NOMO-1 treated with DMSO at 0.1 percent for 48 hours (cell line): Measurements from ENCODE around the gene CRY2.

ENCODE experiments used
- DNase-seq: peaks from one replicate; lab custom pipeline; 2025; ENCODE audit not compliant: unreplicated experiment; lab: John Stamatoyannopoulos, UW

The CRY2 gene

DNA sequence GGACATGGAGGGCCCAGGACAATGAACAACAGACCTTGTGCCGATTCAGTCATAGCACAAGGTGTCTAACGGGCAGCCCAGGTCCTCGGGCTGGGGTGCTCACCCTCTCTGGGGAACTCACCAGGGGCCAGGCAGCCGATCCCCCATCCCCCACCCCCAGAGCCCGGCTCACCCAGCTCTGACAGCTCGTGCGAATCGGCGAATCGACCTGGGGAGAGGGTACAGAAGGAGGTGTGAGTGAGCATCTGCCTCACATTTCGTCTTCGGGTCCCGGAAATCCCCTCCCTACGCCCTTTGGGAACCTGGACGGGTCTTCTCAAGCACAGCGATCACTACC, 70.0 kb downstream of the CRY2 start:
- DNase-seq: no peak

DNA sequence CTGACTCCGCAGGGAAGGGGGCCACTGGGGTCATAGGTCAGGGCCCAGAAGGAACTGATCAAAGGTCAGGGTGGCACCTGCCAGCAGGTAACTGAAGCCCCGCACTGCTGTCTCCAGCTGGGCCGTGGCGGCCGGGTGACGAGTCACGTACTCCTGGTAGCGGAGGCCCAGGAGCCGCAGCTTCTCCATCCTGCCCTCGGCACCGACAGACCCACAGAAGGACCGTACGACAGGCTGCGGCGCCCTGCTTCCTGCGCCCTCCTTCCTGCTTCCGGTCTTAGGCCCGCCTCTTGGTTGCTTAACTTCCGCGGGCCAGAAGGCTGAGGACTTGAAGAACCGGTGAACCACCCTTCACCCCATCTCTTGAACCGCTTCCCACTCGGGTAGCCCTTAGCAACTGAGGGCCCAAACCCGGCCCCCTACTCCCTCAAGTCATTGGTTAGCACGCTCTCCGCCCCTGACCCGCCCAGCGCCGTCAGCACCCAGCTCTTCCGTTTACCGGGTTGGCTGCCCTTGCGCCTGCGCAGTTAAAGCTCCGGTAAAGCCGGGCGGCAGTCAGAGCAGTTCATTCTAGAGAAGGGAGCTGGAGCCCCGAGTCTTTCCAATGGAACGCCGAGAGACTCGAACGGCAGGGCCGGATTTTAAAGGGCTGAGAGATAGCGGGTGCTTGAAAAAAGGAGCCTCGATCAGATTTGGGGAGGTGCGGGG, 70.5 kb downstream of the CRY2 start, which contains the start of gene PEX16:
Gene PEX16, minus strand, starts transcription at position 255 of the 708 bp plus-strand sequence. Its CDS starts 66 bp downstream, at position 189.
- DNase-seq: peak; percentile 99

DNA sequence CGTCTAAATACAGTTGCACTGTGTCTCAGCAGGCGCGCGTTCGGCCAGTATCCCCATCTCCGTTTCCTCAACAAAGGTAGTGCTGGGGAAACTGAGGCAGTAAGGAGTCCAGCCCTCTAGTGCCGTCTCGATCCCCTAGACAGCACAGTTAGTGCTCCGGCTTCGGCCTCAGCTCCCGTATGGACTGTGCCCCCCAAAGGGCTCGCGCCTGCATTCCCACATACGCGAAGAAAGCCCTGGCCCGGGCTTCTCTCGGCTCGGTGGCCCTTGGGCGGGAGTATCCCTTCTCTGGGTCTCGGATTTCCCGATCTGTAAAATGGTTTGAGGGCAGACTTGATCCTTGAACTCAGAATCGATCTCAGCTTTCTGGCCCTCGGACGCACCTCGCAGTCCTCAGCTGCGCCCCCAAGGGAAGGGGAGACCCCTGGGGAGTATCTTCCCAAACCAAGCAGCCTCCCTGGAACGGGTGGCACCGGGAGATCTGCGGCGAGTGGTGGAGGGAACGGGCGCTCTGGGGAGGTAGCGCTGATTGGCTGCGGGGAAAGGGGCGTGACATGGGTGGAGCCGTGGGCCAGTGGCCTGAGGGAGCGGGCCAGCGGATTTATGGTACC, 71.2 kb downstream of the CRY2 start:
- DNase-seq: peak; percentile 66

DNA sequence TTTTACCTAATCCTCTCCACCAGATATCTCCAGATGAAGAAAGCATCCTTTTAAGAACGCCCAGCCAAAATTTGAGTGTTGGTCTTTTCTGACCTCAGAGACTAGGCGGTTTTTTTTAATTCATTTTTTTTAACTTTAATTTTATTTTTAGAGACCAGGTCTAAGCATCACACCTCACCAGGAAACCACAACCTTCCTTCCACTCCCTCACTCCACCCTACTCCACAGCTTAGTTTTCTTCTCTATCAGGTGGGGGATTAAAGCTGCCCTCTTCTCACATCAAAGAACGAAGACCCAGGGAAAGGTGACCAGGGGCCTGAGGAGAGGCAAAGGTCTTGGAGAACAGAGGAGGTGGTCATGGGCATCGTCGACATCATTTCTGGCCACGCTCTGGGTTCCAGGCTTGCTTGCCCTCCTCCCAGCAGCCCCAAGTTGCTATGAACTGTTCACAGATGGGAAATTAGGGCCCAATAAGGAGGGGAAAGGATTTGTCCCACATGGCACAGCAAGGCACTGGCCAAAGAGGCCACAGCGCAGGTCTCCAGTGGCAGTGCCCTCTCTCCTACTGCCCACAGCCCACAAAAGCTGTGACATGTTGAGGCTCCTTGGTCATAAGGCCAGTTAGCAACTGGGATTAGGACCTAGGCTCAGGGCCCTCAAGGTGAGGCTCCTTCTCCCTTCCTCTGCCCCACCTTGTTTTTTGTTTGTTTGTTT, 71.8 kb downstream of the CRY2 start:
- no peak for DNase-seq

DNA sequence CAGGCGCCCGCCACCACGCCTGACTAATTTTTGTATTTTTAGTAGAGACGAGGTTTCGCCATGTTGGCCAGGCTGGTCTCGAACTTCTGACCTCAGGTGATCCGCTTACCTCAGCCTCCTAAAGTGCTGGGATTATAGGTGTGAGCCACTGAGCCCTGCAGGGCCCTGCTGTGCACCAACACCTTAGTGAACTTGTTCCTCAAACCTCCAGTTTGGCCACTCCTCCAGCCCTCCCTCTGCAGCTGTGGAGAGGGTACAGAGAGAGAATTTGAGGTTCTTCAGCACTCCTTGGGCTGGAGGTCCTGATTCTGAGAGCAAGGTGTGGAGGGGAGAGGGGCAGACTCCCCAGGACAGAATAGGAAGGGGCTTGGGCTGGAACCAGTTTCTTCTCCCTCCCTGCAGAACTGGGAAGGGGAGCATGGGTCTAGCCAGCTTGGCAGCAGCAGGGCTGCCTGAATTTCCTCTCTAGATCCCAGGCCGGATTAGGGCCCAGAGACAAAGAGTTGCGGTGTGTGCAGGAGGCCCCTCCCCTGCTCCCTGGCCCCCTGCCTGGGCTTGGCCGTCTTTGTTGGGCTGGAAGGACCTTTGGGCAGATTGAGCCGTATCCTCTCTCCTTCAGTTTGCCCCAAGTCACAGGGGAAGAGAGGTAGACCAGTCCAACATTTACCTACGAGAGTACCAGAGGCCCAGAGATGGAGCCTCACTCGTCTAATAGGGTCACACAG, 72.7 kb downstream of the CRY2 start:
- no peak for DNase-seq

DNA sequence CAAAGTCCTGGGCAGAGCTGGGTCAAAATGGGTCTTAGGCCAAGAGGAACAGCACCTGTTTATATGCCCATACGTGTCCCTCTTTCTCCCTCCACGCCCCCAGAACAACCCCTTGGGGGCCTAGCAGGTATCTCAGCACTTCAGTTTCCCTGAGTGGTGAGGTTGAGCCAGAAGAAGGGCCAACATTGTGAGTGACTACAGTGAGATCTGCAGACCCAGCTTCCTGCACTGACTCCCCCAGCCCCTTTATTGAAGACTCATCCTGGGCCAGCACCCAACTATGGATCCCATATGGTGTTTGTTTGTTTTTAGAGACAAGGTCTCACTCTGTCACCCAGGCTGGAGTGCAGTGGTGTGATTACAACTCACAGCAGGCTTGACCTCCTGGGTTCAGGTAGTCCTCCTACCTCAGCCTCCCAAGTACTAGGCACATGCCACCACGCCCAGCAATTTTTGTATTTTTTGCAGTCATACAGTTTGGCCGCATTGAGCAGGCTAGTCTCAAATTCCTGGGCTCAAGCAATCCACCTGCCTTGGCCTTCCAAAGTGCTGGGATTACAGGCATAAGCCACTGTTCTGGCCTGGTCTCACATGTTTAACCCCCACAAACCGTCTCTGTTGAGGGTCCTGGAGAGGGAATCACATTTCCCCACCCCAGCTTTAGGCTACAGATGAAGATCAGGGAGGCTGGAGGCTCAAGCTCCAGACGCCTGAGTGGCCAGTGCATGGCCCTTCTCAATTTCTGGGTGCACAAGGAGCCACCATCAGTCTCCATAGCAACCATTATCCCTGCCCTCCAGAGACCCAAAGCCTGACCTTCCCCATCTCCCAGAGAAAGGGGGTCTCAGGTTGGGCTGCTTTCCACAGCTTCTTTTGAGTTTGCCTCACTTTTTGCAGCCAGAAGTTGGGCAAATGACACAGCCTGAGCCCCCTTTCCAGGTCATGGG, 73.5 kb downstream of the CRY2 start:
- DNase-seq: no peak

DNA sequence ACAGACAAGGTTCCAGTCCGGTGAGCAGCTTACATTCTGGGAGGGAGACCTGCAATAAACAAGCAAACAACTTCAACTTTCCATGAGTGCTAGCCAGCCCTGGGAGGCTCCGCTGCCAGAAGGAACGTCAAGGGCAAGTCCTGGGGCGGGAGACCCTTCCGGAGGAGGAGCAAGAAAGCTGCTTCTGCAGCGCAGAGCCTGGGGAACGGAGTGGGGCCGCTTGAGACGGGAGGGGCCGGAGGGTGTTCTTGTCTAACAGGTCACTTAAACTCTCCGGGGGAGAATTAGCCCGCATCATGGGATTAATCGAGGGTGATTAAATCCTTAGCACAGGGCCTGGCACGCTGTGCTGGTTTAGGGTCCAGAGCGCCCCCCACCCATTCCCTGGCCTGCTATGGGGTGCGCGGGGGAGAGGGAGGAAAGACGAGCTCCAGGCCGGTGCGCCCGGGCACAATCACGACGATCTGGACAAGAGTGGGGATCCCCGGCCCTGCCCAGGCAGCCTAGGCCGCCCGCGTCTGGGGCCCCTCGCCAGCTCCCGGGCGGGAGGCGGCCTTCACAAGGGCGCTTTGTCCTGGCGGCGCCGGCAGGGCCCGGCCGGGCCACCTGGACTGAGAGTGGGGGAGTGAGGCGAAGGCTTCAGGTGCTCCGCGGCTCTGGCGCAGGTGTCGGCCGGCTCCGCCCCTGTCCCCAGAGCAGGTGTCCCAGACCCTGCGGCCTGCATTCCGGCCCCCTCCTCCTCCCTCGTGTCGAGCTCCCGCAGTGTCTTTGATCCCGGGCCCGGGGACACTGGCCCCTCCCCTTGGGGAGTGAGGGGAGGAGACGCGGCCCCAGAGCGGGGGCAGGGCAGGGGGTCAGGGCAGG, 74.5 kb downstream of the CRY2 start:
- no peak for DNase-seq

DNA sequence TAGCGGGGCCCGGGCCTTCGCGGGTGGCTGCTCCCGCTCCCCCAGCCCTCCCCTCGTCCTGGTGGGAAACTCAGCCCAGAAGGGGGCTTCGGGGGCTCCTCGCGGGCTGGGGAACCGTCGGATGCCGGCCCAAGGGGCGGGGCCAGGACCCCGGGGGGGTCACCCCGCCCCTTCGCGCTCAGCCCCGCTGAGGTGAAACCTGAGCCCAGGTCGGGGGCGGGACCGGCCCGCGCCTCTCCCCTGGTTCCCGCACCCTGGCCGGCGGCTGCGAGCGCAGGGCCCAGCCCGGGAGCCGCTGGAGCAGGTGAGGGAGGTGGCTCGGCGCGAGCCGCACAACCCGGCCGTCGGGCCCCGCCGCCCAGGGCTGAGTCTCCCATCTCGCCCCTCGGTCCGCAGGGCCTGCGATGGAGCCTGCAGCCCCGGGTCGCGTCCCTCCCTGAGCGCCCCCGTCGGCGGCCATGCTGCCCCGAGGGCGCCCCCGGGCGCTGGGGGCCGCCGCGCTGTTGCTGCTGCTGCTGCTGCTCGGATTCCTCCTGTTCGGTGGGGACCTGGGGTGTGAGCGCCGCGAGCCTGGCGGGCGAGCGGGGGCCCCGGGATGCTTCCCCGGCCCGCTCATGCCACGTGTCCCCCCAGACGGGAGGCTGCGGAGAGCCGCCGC, 75.3 kb downstream of the CRY2 start, which contains the start of gene LARGE2:
Gene LARGE2, plus strand, starts transcription at position 232 of the 658 bp plus-strand sequence. Its CDS starts 227 bp downstream, at position 459.
- no peak for DNase-seq

DNA sequence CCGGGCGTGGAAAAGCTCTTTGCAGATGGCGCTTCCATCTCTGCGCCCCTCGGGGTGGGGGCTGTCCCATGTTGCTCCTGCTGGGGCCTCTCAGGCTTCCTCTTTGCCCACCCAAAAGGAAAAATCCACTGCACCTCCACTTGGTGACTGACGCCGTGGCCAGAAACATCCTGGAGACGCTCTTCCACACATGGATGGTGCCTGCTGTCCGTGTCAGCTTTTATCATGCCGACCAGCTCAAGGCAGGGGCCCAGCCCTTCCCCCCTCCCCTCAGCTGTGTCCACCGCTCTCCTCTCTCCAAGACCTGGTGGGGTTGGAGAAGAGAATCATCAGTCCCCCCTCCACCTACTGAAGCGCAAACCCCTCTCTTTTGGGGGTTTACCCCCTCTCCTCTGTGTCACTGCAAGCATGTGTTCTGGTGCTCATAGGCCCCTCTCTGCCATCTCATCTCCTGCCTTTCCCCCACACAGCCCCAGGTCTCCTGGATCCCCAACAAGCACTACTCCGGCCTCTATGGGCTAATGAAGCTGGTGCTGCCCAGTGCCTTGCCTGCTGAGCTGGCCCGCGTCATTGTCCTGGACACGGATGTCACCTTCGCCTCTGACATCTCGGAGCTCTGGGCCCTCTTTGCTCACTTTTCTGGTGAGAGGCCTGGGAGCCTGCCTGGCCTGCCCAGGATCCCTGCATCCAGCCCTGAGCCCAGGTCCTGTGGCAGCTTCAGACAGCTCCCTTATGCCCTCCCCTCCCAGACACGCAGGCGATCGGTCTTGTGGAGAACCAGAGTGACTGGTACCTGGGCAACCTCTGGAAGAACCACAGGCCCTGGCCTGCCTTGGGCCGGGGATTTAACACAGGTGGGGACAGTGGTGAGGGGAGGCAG, 77.0 kb downstream of the CRY2 start:
- DNase-seq: no peak

DNA sequence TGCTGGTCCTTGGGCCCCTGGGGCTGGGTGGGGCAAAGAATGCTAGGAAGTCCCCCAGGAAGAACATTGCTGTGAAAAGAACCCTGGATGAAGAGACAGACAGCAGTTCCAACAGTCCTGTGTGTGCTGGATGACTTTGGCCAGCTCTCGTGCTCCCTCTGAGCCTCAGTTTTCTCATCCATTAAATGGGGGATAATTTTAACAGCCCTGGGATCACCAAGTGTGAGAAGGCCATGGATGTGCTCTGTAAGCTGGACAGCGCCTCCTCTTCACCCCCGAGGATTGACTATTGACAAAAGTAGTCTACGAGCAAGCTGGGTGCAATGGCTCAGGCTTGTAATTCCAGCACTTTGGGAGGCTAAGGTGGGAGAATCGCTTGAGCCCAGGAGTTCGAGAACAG, 77.7 kb downstream of the CRY2 start:
- no peak for DNase-seq

DNA sequence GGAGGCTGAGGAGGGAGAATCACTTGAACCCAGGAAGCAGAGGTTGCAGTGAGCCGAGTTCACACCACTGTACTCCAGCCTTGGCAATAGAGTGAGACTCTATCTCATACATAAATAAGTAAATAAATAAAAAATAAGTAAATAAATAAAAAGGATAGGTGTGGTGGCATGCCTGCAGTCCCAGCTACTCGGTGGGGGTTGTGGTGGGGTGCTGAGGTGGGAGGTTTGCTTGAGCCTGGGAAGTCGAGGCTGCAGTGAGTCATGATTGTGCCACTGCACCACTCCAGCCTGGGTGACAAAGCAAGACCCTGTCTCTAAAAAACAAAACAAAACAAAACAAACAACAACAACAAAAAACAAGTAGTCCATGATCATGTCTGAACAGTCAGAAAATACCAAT, 78.3 kb downstream of the CRY2 start:
- DNase-seq: no peak

DNA sequence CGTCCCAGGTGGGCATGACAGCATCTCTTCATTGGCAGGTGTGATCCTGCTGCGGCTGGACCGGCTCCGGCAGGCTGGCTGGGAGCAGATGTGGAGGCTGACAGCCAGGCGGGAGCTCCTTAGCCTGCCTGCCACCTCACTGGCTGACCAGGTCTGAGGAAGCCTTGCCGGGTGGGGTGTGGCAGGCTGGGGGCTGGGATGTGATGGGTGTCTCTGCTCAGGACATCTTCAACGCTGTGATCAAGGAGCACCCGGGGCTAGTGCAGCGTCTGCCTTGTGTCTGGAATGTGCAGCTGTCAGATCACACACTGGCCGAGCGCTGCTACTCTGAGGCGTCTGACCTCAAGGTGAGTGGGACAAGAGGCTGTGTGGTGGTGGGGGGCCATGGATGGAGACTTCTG, 78.7 kb downstream of the CRY2 start:
- no peak for DNase-seq

DNA sequence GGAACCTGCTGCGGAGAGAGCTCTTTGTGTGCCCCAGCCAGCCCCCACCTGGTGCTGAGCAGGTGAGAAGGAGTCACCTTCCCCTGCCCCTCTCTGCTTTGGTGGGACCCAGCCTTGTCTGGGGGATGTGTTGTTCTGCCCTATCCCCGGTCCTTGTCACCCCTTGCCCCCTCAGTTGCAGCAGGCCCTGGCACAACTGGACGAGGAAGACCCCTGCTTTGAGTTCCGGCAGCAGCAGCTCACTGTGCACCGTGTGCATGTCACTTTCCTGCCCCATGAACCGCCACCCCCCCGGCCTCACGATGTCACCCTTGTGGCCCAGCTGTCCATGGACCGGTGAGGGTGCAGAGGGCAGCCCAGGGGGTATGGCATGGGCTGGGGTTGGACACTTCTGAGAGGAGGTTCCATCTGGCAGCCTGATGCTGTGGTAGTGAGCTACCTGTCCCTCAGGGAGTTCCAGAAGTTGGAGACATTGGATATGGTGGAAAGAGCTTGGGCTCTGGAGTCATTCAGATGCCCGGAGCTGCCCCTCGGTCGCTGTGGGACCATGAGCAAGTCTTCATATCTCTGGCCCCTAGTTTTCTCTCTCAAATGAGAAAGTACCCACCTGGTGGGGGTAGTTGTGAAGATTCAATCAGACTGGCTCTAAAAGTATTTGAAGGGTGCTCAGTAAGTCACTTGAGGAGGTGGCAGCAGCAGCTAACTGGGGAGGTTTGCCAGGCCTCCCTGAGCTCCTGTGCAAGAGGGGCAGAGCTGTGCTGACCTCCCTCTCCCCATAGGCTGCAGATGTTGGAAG, 79.5 kb downstream of the CRY2 start:
- no peak for DNase-seq

DNA sequence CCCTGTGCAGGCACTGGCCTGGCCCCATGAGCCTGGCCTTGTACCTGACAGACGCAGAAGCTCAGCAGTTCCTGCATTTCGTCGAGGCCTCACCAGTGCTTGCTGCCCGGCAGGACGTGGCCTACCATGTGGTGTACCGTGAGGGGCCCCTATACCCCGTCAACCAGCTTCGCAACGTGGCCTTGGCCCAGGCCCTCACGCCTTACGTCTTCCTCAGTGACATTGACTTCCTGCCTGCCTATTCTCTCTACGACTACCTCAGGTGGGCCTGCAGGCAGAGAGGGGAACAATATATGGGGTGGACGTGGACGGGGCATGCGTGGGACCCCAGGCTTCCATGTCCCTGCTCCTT, 80.0 kb downstream of the CRY2 start:
- DNase-seq: no peak

DNA sequence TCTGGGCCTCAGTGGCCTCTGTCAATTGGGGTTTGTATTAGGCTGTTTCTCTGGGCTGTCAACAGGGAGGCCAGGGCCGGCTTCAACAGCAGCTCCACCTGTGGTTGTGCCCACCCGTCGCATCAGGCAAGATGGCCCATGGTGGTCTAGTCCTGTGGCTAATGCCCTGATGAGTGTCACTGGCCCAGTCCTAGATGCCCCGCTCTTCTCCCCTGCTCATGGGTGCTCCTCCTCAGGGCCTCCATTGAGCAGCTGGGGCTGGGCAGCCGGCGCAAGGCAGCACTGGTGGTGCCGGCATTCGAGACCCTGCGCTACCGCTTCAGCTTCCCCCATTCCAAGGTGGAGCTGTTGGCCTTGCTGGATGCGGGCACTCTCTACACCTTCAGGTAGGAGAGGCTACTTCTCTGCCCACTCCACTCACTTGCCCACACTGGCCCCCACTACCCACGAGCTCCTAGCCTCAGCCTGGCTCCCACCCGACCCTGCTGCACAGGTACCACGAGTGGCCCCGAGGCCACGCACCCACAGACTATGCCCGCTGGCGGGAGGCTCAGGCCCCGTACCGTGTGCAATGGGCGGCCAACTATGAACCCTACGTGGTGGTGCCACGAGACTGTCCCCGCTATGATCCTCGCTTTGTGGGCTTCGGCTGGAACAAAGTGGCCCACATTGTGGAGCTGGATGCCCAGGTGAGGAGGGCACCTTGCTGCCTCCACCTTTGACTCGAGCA, 80.6 kb downstream of the CRY2 start:
- DNase-seq: no peak

DNA sequence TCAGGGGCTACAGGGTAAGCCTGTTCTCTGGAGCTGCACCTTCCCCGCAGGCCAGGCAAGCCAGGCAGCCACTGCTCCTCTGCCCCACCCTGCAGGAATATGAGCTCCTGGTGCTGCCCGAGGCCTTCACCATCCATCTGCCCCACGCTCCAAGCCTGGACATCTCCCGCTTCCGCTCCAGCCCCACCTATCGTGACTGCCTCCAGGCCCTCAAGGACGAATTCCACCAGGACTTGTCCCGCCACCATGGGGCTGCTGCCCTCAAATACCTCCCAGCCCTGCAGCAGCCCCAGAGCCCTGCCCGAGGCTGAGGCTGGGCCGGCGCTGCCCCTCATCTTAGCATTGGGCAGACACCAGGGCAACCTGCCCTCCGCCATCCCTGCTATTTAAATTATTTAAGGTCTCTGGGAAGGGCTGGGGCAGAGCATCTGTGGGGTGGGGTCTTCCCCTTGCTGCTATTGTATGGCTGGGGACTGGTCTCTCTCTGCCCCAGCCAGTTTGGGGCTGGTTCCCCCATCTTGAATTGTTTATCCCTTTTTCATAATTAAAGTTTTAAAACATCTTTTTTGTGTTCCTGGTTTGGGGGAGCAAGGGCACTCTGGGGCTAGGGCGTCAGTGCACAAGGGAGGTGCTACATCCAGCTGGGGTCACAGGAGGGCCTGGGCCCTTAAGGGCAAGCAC, 81.4 kb downstream of the CRY2 start:
- DNase-seq: no peak
